ENCODE data around the gene LRBA.

The LRBA gene

DNA sequence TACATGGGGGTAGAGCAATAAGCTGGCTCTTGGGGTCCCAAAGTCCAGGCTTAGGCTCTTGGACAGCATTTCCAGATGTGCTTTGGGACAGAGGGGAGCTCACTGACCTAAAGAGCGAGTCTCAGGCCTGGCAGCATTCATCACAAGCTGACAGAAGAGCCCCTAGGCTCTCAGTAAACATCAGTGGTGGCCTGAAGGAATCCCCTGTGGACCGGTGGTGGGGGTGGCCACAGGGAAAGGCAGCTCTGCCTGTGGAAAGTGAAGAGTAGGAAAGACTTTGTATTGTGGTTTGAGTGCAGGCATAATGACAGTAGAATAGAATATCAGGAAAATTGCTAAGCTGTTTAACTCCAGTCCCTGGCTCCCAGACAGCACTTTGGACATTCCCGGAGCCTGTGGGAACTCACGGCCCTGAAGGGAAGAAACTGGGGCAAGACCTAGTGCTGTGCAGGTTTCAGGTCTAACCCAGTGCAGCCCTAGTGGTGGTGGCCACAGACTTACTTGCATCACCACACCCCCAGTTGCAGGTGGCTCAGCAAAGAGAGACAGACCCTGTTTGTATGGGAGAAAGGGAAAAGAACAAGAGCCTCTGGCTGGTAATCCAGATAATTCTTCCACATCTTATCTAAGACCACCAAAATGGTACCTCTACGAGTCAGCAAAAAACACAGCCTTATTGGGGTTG is 291.2 kb downstream of the LRBA start:
- peak overlapping the region; percentile 74 for H3K27ac ChIP-seq
- TF ChIP-seq, protein P1, sequence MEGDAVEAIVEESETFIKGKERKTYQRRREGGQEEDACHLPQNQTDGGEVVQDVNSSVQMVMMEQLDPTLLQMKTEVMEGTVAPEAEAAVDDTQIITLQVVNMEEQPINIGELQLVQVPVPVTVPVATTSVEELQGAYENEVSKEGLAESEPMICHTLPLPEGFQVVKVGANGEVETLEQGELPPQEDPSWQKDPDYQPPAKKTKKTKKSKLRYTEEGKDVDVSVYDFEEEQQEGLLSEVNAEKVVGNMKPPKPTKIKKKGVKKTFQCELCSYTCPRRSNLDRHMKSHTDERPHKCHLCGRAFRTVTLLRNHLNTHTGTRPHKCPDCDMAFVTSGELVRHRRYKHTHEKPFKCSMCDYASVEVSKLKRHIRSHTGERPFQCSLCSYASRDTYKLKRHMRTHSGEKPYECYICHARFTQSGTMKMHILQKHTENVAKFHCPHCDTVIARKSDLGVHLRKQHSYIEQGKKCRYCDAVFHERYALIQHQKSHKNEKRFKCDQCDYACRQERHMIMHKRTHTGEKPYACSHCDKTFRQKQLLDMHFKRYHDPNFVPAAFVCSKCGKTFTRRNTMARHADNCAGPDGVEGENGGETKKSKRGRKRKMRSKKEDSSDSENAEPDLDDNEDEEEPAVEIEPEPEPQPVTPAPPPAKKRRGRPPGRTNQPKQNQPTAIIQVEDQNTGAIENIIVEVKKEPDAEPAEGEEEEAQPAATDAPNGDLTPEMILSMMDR (conservative IDR thresholded peaks at IDR 0.05), result no peak

DNA sequence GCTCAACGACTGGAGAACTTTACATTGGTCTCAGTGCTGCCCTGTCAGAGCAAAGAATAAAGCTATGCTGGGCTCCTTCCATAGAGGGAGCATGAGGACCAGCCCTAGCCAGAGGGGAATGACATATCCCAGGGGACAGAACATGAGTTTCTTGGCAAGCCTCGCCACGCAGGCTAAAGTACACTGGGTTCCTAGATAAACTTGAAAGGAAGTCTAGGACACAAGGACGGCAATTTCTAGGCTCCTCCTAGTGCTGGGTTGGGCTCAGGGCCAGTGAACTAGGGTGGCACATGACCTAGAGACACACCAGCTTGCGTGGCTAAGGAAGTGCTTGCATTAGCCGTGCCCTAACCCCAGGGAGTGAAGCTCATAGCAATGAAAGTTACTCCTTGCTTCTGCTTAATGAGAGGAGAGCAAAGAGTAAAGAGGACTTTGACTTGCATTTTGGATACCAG is 292.1 kb downstream of the LRBA start:
- TF ChIP-seq, protein P1 (conservative IDR thresholded peaks at IDR 0.05), result peak; percentile 73

DNA sequence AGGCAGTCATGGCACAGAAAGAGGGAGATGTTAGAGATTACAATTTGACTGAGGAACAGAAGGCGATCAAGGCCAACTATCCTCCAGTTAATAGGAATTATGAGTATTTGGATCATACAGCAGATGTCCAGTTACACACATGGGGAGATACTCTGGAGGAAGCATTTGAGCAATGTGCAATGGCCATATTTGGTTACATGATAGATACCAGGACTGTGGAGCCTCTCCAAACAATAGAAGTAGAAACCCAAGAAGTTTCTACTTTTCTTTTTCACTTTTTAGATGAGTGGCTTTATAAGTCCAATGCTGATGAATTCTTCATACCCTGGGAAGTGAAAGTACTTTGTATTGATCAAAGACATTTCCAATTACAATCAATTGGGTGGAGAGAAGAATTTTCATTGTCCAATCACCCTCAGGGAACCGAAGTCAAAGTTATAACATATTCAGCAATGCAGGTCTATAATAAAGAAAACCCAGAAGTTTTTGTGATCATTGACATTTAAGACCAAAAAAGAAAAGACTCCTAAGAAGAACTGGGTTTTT is 294.0 kb downstream of the LRBA start:
- peak overlapping the region; percentile 74 for H3K27ac ChIP-seq
- TF ChIP-seq, protein P1 (conservative IDR thresholded peaks at IDR 0.05), result no peak

More for the DNA sequence above, 292.1 kb downstream of the LRBA start:
- H3K27ac ChIP-seq, result peak overlapping the region; percentile 74

DNA sequence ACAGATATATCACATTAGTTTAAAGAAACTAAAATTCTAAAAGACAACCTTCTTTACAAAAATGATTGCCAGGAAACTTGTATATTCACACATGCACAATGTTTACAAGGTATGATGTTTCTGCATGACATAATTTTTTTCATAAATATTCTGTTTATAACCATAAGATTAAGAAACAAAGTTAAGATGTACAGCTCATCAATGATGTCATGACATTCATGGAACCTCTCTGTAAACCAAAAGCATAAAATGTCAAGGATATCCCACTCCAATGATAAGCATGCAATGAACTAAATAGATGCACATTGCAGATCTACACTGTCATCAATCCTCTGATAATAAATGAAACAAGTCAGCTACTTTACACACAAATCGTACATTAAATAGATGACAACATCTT is 297.1 kb downstream of the LRBA start:
- TF ChIP-seq, protein P1 (conservative IDR thresholded peaks at IDR 0.05), result no peak
- H3K27ac ChIP-seq, result no peak overlapping the region

DNA sequence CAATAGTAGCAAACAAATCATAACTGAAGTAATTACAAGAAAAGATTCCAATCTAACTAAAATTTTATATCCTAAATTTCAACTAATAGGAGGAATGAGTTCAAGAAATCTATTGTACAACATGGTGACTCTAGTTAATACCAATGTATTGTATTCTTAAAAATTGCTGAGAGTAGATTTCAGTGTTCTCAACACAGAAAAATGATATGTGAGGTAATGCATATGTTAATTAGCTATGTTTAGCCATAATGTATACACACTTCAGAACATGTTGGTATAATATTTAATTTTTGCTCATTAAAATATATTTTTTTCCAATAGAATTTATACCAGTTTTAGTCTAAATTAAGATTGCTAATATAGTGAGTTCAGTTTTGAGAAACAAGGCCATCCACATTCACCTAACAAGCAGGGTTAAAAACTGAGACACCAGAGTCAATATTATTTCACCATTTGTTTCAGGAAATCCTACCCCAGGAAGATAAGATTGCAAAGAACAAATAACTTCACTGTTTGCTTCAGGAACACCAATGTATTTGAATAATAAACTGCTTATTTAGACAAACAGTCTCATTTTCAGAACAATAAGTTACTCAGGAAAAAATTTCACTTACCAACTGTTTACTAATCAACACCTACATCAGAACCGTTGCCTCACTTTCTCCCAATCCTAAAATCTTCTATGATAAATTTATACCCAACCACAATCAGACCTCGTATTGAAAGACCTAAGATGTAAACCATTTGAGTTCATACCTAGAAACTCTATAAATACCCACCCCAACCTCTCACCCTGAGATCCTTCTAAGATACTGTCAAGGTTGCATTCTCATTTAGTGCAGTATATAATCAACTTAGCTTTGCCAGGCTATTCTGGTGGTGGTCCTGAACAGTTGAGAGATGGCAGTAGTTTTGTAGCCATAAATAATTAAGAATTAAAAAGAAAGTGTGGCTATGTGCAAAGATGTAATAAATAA is 300.3 kb downstream of the LRBA start:
- H3K27ac ChIP-seq, result peak overlapping the region; percentile 64
- TF ChIP-seq, protein P1 (conservative IDR thresholded peaks at IDR 0.05), result no peak

DNA sequence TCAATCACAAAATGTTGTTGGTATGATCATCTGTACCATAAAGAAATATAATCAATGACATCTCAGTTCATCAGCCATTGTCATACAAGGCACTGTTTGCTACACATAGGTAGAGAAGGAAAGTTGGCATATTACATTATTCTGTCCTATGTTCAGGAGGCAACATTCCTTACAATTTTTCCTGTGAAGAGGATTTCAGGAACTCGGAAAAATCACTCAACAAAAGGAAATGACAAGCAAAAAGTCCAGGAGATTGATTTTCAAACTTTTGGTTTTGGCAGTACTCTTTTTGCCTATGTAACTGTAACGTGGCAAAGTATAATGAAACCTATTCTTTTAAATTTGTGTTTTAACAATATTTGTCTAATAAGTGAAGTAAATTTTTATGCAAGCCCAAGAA is 301.8 kb downstream of the LRBA start:
- H3K27ac ChIP-seq, result peak overlapping the region; percentile 64; the same call in 1 of the 2 replicates
- TF ChIP-seq, protein P1 (conservative IDR thresholded peaks at IDR 0.05), result no peak
